D721Med (cell line): Measurements from ENCODE around the gene PIM1.

ENCODE experiments used
- DNase-seq: peaks from one replicate; pipeline ENCODE4 v3.0.0; 2011; ENCODE audit warnings: low spot score; ENCODE audit not compliant: insufficient read length
- FAIRE-seq: peaks from 2 replicates; lab custom pipeline; 2011; peaks lifted over from hg19 to GRCh38; lab: Jason Lieb, UNC
- CTCF ChIP-seq: IDR thresholded peaks from 2 replicates; pipeline ENCODE4 v1.5.1; 2012; ENCODE audit warnings: mild to moderate bottlenecking, control low read depth; ENCODE audit not compliant: insufficient read depth; ENCODE audit errors: missing control alignments

PIM1 gene

GRCh38 chr6:37173493-37174195, 3.7 kb downstream of the PIM1 start:
- FAIRE-seq = no peak
- DNase-seq = no peak
- no peak for TF ChIP-seq CTCF

- DNase-seq (no peak), FAIRE-seq (no peak)
- no peak for TF ChIP-seq CTCF
Observed at GRCh38 chr6:37174196-37174514, 4.2 kb downstream of the PIM1 start.

GRCh38 chr6:37174515-37175331, 4.8 kb downstream of the PIM1 start:
- DNase-seq (no peak), FAIRE-seq (no peak)
- TF ChIP-seq CTCF = no peak

- TF ChIP-seq CTCF = no peak
- DNase-seq = no peak
- FAIRE-seq = no peak
Observed at GRCh38 chr6:37175332-37176267, 5.6 kb downstream of the PIM1 start.

- no peak for TF ChIP-seq CTCF
- DNase-seq = no peak
- no peak for FAIRE-seq
Observed at GRCh38 chr6:37176268-37177076, 6.5 kb downstream of the PIM1 start.
